Fibroblast of skin of right biceps (primary cell): ENCODE data around the gene TPT1.
A peak's percentile ranks its signal among the peaks of the same experiment; 100 is the strongest.

ENCODE experiments used
- DNase-seq: peaks from one replicate; pipeline ENCODE4 v3.0.0-alpha.2; 2013

Gene TPT1

DNA sequence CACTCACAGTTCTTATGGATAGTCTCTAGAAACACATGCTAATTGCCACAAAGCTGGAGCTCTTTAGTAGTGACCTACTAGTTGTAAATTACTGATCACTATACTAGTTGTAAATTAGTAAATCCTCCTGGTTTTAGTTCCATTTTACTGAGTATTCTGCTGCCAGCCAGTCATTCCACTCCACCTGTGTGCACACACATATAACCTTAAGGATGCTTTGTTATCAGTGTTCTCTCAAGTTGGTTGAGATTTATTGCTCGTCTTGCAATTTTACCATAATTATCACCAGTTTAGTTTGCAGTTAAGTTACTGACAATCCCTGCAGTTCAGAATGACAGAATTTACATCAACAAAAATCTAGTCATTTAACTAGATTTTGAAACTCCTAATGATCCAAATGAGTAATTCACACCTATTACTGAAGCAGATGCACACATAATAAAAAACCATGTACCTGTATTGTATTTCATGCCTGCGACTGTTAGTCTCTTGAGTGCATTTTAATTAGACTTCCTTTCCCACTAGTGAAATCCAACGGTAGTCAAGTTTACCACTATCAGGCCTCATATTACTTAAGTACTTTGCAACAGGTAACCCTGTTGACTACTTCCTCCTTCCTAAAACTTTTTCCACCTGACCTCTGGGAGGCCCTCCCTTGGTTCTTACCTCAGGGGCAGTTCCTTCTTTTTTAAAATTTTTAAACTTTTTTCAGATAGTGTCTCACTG lies 7.6 kb downstream of the TPT1 start:
- no peak for DNase-seq

DNA sequence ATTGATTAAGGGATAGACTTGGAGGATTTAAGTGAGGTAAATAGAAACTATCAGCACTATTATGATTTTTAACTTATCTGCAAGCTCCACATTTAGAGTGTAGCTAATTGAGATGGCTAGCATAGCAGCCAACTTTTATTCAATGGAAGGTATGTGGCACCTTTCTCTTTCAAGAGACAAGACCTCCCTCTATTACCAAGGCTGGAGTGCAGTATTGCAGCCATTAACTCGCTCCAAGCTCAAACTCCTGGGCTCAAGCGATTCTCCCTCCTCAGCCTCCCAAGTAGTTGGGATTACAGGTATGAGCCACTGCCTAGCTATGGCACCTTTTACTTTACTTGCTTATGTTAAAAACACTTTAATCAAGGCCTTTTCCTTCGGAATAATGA lies 8.2 kb downstream of the TPT1 start:
- DNase-seq: no peak

DNA sequence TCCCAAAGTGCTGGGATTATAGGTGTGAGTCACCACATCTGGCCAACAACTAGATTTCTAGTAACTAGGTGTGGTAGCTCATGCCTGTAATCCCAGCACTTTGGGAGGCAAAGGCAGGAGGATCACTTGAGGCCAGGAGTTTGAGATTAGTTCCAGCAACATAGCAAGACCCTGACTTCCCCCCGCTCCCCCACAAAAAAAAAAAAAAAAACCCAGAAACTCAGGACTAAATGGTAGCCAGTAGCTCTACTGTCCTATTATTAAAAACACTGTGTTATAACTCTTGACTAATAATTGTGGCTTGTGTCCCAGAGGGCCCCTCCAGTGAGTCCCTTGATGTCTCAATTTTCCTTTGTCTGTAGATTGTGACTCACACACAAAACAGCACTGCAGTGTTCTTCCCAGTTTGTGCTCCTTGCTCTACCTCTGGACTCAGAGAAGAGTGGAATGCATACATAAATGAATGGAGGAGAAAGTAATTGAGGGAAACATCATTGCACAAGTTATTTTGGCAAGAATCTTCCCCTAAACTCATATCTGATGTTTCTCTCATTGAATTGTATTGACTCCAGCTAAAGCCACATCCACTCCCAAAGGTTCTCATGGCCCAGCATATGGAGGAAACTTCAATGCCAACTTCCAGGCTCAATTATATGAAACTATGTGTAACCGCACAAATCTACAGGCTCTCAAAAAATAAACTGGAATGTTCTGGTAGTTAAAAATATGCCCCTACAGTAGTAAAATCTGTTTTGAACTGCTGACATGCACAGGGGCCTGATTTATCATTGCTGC lies 8.8 kb downstream of the TPT1 start:
- DNase-seq: peak; percentile 96

DNA sequence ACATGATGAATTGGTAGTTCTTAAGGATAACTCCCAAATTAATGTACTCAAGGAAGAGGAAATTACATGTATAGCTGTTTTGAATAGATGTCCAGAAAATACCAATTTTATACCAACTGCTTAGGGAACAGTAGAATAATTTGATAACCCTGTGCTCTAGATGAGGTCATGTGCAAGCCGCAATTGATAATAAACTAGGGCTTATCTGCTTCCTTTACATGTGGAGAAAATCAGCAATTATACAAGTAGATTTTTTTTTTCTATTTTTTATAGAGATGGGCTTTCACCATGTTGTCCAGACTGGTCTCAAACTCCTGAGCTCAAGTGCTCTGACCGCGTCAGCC lies 9.3 kb downstream of the TPT1 start:
- DNase-seq: no peak

DNA sequence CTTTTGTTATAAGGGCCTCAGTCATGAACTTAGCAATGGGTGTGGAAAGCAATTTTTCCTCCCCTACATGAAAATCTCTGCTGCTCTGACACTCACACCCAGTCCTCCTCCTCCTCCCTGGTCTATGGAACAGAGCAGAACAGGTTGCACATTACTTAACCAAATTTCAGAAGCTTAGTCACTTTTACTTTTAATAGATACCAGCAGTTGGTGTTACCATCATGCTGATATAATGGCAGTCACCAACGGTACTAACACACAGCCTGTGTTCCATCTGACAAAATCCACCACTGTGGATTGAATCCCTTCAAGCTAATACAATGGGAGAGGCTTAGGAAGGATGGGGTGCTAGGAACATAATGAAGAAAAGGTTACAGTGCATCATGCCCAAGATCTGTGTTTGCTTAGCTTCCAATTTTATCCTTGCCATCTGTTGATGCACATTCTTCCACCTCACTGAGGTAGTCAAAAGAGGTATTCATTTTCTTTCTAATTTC lies 9.8 kb downstream of the TPT1 start:
- no peak for DNase-seq

DNA sequence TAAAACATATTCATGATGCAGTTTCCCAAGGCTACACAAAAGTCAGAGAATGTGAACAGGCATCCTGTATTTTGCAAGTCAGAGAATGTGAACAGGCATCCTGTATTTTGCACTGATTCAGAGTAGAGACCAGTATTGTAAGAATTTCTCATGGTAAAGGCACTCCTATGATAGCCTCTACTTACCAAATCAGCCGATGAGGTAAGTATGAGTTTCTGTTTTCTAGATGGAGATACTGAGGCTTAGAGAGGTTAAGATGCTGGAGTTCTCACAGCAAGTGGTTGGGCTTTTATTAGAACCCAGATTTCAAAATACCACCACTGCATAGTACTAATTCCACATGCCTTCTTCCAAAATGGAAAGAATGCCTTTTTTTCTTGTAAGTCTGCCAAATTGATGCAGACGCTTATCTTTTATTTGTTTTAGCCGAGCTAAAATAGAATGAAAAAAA lies 12.3 kb downstream of the TPT1 start:
- peak; percentile 85 for DNase-seq

DNA sequence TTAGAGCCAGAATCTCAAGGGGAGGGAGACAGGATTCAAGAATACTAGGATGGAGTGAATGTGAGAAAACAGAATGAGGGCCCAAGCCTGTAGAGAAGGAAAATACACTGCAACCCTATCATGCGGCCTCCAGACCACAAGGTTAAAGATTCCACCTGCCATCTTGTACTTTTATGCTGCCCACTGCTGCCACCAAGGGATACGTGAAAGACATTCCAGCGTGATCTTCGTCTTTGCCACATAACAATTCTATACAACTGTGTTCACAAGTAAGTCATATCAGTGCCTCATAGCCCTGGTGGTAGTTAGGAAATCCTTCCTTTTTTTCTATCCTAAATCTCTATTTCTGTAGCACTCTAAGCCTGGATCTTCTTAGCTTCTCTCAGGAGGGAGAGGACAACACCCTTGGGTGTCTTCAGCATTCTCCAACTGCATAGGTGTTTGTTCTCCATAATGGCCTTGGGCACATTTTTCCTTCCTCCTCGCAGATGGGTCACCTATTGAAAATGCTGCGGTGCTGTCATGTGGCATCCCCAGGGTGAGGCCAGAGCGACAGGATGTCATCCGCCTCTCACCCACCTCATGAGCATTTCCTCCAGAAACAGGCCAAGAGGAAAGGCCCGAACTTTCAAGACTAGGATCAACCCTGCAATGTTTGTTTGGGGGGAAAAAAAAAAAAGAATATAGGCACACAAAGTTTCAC lies 13.6 kb downstream of the TPT1 start:
- DNase-seq: no peak

DNA sequence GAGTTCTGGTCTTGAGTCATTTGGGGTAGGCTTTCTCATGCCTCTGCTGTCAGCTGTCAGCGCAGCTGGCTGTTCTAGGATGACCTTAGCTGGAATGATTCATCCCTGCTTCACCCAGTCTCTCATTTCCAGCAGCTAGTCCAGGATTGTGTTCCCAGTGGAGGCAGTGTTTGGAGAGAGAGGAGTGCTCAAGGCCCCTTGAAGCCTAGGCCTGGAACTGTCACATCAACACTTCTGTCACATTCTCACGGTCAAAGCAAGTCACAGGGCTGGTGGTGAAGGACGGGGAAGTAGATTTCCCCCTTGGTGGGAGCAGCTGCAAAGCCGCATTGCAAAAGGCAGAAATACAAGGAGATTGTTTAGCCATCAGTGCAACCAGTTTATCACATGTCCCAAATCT lies 15.2 kb downstream of the TPT1 start:
- peak; percentile 86 for DNase-seq

DNA sequence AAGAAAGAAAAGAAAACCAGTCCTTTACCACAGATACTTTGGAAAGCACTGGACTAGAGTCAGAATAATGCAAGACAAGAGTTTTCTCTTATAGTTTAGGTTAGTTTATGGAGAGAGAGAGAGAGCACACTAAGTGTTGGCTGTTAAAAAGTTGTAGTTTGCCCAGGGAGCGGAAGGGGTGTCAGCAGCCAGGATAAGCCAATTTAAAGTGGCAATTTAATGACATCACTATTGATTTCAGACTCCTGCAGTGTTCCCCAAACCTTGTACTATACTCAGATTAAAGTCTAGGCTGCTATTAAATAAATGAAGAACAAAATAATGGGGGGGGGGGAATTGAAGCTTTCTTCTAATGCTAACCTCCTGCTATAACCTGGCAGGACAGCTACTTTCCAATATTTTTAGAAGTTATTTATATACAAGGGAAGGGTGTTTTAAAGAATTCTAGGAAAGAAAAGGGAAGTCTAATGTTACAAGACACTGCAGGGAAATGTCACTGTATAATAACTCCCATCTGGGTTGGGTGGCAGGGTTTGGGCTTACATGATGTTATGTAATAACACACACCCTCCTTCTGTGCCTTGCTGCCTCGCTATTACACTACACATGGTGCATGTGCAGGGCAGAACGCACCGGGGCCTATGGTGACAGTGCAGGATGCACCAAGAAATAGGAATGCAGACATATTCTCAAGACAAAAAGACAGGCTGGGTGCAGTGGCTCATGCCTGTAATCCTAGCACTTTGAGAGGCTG lies 19.9 kb downstream of the TPT1 start:
- no peak for DNase-seq

DNA sequence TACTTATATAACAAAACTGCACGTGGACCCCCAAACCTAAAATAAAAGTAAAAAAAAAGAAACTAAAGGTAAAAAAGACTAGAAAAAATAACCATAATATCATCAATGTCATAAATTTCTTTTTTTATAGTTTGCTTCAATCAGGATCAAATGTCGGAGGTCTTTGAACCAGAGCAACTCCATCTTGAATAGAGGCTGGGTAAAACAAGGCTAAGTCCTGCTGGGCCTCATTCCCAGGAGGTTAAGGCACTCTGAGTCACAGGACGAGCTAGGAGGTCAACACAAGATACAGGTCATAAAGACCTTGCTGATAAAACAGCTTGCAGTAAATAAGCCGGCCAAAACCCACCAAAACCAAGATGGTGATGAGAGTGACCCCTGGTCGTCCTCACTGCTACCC lies 24.0 kb downstream of the TPT1 start:
- DNase-seq: no peak

DNA sequence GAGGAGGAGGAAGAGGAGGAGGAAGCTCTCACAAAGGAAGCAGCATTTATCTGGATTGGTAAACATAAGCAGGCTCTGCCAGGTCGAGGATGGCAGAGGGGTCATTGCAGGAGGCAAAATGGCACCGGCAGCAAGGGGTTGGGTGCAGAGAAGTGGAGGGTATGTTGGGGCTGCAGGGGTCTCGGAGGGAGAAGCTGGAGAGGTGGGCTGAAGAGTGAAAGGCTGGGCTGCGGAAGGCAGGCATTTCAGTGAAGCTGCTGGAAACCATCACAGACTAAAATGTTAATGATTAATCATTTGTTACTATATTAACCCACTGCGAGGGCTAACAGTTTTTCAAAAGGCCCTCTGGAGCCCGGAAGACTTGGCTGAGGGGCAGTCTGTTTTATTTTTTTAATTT lies 24.6 kb downstream of the TPT1 start:
- no peak for DNase-seq

DNA sequence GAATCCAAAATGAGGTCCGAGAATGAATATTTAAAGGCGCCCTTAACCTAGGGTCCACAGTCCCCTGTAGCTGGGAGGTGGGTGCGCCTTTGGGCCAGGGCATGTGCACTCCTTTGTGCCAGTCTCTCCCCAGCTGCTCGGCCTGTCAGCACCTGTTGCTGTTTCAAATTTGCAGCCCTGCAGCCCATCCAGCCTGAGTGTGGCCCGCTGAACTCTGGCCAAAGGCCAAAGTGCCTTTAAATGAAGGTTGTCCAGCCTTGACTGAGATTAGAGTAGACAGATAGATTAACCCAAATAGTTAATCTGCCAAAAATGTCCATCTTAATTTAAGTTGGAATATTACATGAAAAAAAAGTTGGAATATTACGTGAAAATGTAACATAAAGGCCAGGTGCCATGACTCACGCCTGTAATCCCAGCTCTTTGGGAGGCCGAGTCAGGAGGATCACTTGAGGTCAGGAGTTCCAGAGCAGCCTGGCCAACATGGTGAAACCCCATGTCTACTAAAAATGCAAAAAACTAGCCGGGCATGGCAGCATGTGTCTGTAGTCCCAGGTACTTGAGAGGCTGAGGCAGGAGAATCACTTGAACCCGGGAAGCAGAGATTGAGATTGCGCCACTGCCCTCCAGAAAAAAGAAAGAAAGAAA lies 25.3 kb downstream of the TPT1 start:
- no peak for DNase-seq

DNA sequence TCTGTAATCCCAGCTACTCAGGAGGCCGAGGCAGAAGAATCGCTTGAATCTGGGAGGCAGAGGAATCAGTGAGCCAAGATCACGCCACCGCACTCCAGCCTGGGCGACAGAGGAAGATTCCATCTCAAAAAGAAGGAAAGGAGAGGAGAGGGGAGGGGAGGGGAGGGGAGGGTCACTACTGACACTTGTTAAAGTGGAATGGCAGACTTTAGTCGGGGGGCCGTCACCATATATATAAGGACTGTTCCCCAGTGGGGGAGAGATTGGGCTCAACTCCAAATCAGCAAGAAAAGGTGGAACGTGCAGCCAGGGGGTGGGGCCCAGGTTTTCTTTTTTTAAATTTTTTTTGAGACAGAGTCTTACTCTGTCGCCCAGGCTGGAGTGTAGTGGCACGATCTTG lies 26.2 kb downstream of the TPT1 start:
- DNase-seq: no peak

DNA sequence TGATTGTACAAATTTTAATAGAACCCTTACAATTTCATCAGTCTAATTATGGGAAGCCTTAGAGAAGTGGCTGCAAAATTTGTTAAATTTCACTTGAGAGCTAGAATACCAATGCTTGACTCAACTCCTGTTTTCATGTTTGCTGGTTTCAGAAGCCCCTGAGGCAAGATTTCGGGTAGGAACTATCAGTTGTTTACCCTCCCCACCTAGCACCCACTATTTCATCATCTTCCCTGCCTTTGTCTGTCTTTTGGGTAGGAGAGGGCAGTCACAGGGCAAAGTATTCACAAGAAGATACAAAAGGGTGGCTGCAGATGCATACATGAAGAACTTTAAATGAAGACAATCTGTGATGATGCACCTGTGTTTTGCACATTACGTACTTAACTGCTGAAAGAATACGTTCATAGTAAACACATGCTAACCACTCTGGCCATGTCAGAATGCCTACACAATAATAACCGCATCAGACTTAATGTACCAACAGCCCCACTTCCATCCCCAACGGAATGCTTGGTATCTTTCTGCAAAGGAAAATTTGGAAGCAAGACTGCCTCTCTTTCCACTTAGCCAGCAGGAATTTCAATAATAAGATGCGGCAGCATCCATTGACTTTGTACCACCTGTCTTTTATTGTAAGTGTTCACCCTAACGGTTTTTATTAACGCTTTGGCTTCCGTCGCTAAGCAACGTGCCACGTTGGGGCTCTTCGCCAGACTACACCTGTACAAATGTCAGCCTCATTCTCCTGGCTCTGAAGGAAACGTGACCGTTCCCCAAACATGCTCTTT lies 30.4 kb downstream of the TPT1 start:
- DNase-seq: no peak

DNA sequence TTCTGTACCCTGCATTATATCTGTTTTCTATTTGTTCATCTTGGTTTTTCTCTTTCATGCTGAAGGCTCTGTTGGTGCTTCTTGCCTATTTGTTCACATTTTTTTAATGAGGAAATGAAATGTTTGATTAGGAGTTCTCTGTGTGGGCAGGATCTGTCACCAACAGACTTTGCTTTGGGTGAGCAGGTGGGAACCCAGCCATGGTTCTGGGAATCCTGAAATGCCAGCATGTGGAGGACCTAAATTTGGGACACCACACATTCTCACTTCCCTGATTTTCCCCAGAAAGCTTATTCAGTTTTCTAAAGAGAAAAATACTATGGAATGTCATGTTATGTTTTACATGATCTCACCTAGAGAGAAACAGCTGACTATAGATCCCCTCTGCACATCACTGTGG lies 34.0 kb downstream of the TPT1 start:
- DNase-seq: no peak

DNA sequence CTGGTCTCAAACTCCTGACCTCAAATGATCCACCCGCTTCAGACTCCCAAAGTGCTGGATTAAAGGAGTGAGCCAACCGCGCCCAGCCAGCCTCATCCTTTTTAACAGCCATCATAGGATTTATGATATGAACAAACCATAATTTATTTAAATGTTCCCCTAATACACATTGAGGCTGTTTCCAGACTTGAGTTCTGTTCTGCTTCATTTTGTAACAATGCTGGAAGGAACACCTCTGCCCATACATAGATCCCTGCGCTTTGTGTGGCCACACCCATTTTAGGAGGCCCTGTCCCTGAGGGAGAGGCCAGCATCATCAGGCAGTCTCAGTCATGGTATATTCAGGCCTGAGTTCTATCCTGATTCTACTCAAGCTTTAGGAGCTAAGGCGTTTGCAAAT lies 35.9 kb downstream of the TPT1 start:
- no peak for DNase-seq

DNA sequence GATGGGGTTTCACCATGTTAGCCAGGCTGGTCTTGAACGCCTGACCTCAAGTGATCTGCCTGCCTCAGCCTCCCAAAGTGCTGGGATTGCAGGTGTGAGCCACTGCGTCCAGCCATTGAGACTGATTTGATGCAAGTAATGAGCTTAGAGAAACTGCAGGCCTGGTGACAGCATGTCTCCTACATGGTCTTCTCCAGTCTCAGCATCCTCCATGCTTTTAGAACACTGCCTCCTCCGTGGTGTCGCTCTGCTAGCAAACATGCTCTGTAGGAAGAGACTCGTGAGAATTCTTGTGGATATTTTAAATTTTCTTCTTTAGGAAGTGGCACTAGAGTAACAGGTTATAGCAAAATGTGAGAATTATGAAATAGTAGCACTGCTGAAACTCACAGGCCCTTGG lies 37.1 kb downstream of the TPT1 start:
- no peak for DNase-seq

DNA sequence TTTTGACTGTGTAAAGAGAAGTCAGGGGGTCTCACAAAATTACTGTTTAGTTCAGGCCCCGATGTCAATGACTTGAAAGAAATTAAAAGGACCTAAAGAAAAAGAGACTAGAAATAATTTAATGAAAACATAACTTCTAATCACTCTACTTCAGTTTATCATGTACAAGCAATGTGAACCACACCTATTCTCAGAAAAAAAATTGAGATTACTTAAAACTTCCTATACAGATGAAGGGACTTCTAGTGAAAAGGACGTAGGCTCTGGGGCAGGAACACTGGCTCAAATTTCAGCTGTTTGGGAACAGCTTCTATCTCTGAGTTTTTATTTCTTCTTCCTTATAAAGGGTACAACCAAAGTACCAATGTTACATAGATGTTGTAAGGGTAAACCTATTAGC lies 38.0 kb downstream of the TPT1 start:
- DNase-seq: no peak

DNA sequence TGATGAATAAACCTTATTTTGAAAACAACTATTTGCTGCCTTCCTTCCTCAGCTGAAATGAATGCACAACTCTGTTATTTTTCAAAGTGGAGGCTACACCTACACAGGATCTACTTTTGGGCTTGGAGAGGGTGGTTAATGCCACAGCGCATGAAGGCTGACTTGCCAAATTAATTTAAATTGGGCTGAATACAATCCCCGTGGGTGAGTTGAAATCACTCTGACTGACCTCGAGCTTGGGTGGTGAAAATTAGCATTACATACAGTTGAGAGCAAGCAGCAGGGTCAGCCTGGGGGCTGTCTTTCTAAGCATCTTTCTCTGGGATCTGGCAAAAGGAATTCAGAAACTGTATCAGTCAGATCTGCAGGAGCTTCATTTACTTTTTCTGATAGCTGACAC lies 38.5 kb downstream of the TPT1 start:
- no peak for DNase-seq

DNA sequence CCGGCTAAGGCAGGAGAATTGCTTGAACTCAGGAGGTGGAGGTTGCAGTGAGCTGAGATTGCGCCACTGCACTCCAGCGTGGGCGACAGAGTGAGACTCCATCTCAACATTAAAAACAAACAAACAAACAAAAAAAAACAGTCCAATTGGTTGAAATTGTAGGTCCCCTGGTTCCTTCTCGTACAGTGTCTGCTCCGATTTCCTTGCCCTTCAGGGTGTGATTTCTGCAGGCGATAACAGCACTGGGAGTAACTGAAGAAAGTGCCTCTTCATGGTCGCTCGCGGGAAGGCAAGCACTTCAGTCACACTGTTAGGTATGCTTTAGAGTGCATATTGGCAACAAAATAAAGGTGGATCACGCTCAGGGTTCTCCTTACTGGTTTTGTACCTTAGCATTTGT lies 39.7 kb downstream of the TPT1 start:
- DNase-seq: no peak

DNA sequence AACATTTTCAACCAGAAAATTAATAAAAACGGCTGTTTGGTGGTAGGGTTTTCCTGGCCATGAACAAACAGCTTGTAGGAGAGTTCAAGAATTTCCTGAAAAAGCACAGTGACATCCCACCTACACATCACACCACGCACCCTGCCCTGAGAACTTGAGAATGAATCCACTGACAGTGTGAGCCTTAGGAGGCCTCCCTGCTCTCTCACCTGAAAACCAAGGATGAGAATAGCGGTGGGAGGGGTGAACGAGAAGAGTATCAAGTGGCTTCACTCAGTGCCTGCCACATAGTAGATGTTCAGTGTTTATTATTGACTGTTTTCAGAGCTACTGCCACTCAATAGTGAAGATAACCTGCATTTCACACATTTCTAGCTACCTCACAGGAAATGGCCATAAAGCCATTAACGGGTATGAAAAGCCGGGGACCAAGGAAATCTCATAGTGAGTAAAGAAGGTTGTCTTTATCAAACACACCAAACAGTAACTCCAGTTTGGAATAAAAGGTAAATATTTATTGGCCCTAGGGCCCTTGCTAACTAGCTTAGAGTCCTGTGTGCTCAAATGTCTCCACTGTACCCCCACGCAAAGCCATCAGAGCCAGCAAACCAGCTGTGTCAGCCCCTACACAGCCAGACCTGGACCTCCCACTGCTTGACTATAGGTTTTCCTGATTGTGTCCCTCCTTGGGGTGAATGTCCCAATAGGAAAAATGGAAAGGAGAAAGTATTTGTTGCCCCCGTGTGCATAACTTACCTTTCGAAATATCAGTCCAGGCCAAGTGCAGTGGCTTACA lies 40.6 kb downstream of the TPT1 start:
- no peak for DNase-seq
